K562 (cell line): Measurements from ENCODE around the gene CMSS1. TPM values are rescaled to one million over a fixed set of nuclear protein-coding genes. Genes with fewer than 3 reads are reported as not detected.

Experiments
- ATAC-seq: fragments of 200-7000 bp; cut with Tn5 transposase; 3 replicates; pipeline ENCODE4 v1.9.1; 2020; ENCODE audit warnings: moderate library complexity
- BruUV-seq: library from RNA; stranded (reverse); fragments of 400-500 nt; replicated peaks from 2 replicates; lab custom pipeline; 2021; lab: Mats Ljungman, UMichigan
- CTCF ChIA-PET: fragments of 300-600 bp; formaldehyde crosslinking; extraction: SDS; loops from one replicate; lab custom pipeline; 2021; ENCODE audit warnings: low intra/inter-chr PET ratio; lab: Yijun Ruan, JAX
- POLR2A ChIA-PET: fragments of 300-600, 350-650 bp; sonication (Branson Sonifier 250); formaldehyde crosslinking; extraction: SDS; loops from one replicate; lab custom pipeline; 2021; ENCODE audit warnings: antibody characterized with exemption, inconsistent platforms; lab: Yijun Ruan, JAX
- DNase-seq, 4 experiments: peaks; one replicate each; pipeline versions ENCODE4 v3.0.0 to v3.0.0-alpha.2; 2011 to 2018; ENCODE audit warnings: low spot score in 3 of 4, mixed read lengths in 3 of 4; ENCODE audit errors: extremely low read depth in 1 of 4
- FAIRE-seq: peaks from 2 replicates; lab custom pipeline; 2011; peaks lifted over from hg19 to GRCh38; lab: Jason Lieb, UNC
- H2AFZ ChIP-seq: 2 replicates; pipeline ENCODE4 v1.6.0; 2011; ENCODE audit warnings: low read depth, low read length, control low read depth, inconsistent platforms
- H3K27ac ChIP-seq: fragments of 200-600 bp; 3 replicates; pipeline ENCODE4 v1.8.0; 2011; ENCODE audit warnings: low read depth, mild to moderate bottlenecking, control low read depth, inconsistent platforms, low read length, moderate library complexity, mixed read lengths; ENCODE audit errors: extremely low read depth
- H3K27me3 ChIP-seq, 2 experiments: fragments of 300-600 bp in 1 of 2; 2 replicates in 1 of 2; 3 replicates in 1 of 2; pipeline versions ENCODE4 v1.6.0 to v1.8.0; 2011; ENCODE audit warnings: inconsistent platforms in 2 of 2, low read length in 2 of 2, mild to moderate bottlenecking in 1 of 2, mixed read lengths in 1 of 2, moderate library complexity in 1 of 2; ENCODE audit not compliant: control insufficient read depth in 2 of 2, insufficient read depth in 2 of 2
- H3K36me3 ChIP-seq: fragments of 300-600 bp; 3 replicates; pipeline ENCODE4 v1.8.0; 2011; ENCODE audit warnings: mild to moderate bottlenecking, low read length, inconsistent platforms; ENCODE audit not compliant: control insufficient read depth, insufficient read depth
- H3K4me1 ChIP-seq, 2 experiments: fragments of 200-600 bp in 1 of 2; replicated peaks in 1 of 2; 2 replicates in 1 of 2; 3 replicates in 1 of 2; pipeline versions ENCODE4 v1.5.1 to v1.8.0; 2011; ENCODE audit warnings: inconsistent platforms in 2 of 2, low read length in 2 of 2, mild to moderate bottlenecking in 1 of 2, mixed read lengths in 1 of 2, moderate library complexity in 1 of 2; ENCODE audit not compliant: control insufficient read depth in 2 of 2, insufficient read depth in 2 of 2
- H3K4me2 ChIP-seq: 2 replicates; pipeline ENCODE4 v1.6.1; 2011; ENCODE audit warnings: low read length, control low read depth, inconsistent platforms, mixed read lengths; ENCODE audit not compliant: insufficient read depth
- H3K4me3 ChIP-seq: fragments of 200-600 bp; sonication (generic), shearing (Covaris generic); 2 replicates; pipeline ENCODE4 v1.5.1; 2016; ENCODE audit warnings: control low read depth, inconsistent platforms
- H3K79me2 ChIP-seq: fragments of 200-600 bp; 3 replicates; pipeline ENCODE4 v1.8.0; 2011; ENCODE audit warnings: low read length, inconsistent platforms; ENCODE audit not compliant: control insufficient read depth, insufficient read depth
- H3K9ac ChIP-seq, 2 experiments: 2 replicates each; pipeline versions ENCODE4 v1.6.0 to v1.6.1; 2011; ENCODE audit warnings: low read depth in 2 of 2, low read length in 2 of 2, control low read depth in 1 of 2, inconsistent platforms in 1 of 2, mild to moderate bottlenecking in 1 of 2, mixed read lengths in 1 of 2; ENCODE audit not compliant: insufficient read depth in 1 of 2
- H3K9me1 ChIP-seq: one replicate; pipeline ENCODE4 v1.6.0; 2011; ENCODE audit warnings: inconsistent platforms, mild to moderate bottlenecking, low read length, moderate library complexity; ENCODE audit not compliant: control insufficient read depth, insufficient read depth
- H3K9me3 ChIP-seq: replicated peaks from 2 replicates; pipeline ENCODE4 v1.5.1; 2011; ENCODE audit warnings: low read depth, low read length, inconsistent platforms; ENCODE audit not compliant: control insufficient read depth, insufficient read depth
- H4K20me1 ChIP-seq: replicated peaks from 2 replicates; pipeline ENCODE4 v1.6.1; 2011; ENCODE audit warnings: low read length, inconsistent platforms, mixed read lengths; ENCODE audit not compliant: control insufficient read depth, insufficient read depth
- ATF1 ChIP-seq, 2 experiments: fragments of 450-650 bp in 1 of 2; IDR thresholded peaks; 2 replicates each; pipeline ENCODE4 v1.6.1; 2016; ENCODE audit warnings: missing compliant biosample characterization in 1 of 2, missing genetic modification characterization in 1 of 2
- ATF7 ChIP-seq: fragments of 450-650 bp; IDR thresholded peaks from 2 replicates; pipeline ENCODE4 v1.7.1; 2014; ENCODE audit warnings: mild to moderate bottlenecking, moderate library complexity
- CBX3 ChIP-seq, 2 experiments: IDR thresholded peaks; 1 replicate in 1 of 2; 2 replicates in 1 of 2; pipeline ENCODE4 v1.6.1; 2012; ENCODE audit warnings: inconsistent platforms in 2 of 2, low read length in 2 of 2, borderline replicate concordance in 1 of 2, control low read depth in 1 of 2
- CEBPB ChIP-seq: fragments of 450-650 bp; IDR thresholded peaks from 2 replicates; pipeline ENCODE4 v1.6.1; 2016; ENCODE audit warnings: missing genetic modification characterization, missing compliant biosample characterization
- CREM ChIP-seq: IDR thresholded peaks from 2 replicates; pipeline ENCODE4 v1.6.1; 2014; ENCODE audit warnings: antibody characterized with exemption, low read depth
- CTBP1 ChIP-seq: fragments of 450-650 bp; IDR thresholded peaks from 2 replicates; pipeline ENCODE4 v1.6.1; 2016; ENCODE audit warnings: borderline replicate concordance
- EZH2 ChIP-seq: IDR thresholded peaks from 2 replicates; pipeline ENCODE4 v1.6.1; 2012; ENCODE audit warnings: low read depth, mild to moderate bottlenecking, inconsistent platforms, low read length, borderline replicate concordance
- HDAC8 ChIP-seq: fragments of 450-650 bp; IDR thresholded peaks from 2 replicates; pipeline ENCODE4 v1.6.1; 2016; ENCODE audit warnings: mild to moderate bottlenecking, missing genetic modification characterization, moderate library complexity, missing compliant biosample characterization
- MYNN ChIP-seq, 2 experiments: sonication (generic); formaldehyde crosslinking in 1 of 2; IDR thresholded peaks; 2 replicates each; pipeline versions ENCODE4 v1.5.0 to v1.6.1; 2016 to 2020; ENCODE audit warnings: antibody characterized with exemption in 1 of 2, missing genetic modification reagents in 1 of 2
- PPARD ChIP-seq: fragments of 250-450 bp; sonication (Bioruptor Pico); IDR thresholded peaks from 2 replicates; pipeline ENCODE4 v1.8.0; 2022; ENCODE audit warnings: inconsistent platforms, mild to moderate bottlenecking, moderate library complexity
- SMARCA4 ChIP-seq: fragments of 450-650 bp; IDR thresholded peaks from 2 replicates; pipeline ENCODE4 v1.6.1; 2016
- SOX6 ChIP-seq: fragments of 450-650 bp; IDR thresholded peaks from 2 replicates; pipeline ENCODE4 v1.6.1; 2014; ENCODE audit warnings: mild to moderate bottlenecking
- TEAD1 ChIP-seq, 2 experiments: fragments of 450-650 bp in 1 of 2; sonication (generic) in 1 of 2; formaldehyde crosslinking; IDR thresholded peaks; 2 replicates each; pipeline versions ENCODE4 v1.4.0 to v1.8.0; 2020 to 2022; ENCODE audit warnings: mild to moderate bottlenecking in 2 of 2, missing genetic modification reagents in 1 of 2
- ZEB2 ChIP-seq: fragments of 450-650 bp; IDR thresholded peaks from 2 replicates; pipeline ENCODE4 v1.6.1; 2016
- ZNF282 ChIP-seq: sonication (generic); formaldehyde crosslinking; IDR thresholded peaks from 2 replicates; pipeline ENCODE4 v1.8.1; 2023; ENCODE audit warnings: missing genetic modification reagents
- WGBS: fragments of 100-300 bp; shearing (Covaris generic); methylation state at CpG from one replicate; pipeline ENCODE4 v1.1.6; 2016; ENCODE audit warnings: low coverage, mixed read lengths; ENCODE audit not compliant: insufficient coverage; ENCODE audit errors: missing lambda C conversion rate; 5-methylcytosine and 5-hydroxymethylcytosine counted together
- in situ Hi-C: fragments of 300-500 bp; cut with MboI; formaldehyde crosslinking; loops from 4 replicates; pipeline ENCODE4 v1.15.0; 2018; ENCODE audit warnings: inconsistent platforms, mixed read lengths
- intact Hi-C: fragments of 100-400 bp; cut with micrococcal nuclease; formaldehyde crosslinking; loops from 2 replicates; pipeline ENCODE4 v1.14.2; 2022
- polyA plus RNA-seq, 8 experiments: library from polyadenylated mRNA; depleted of rRNA in 4 of 8; stranded (reverse) in 5 of 8; unstranded in 3 of 8; fragments of >200 nt; fragmentation: Nextera tagmentation in 2 of 8; fragmentation: Illumina TruSeq in 1 of 8; extraction: Ambion mirVana in 2 of 8; extraction: Trizol in 1 of 8; gene quantifications; 2 replicates each; pipeline versions ENCODE4 v1.2.1 to v1.2.3, GENCODE V29; 2011 to 2014; ENCODE audit warnings: inconsistent platforms in 1 of 8, missing spikeins in 1 of 8
- total RNA-seq, 7 experiments: library from RNA; depleted of rRNA in 6 of 7; stranded (reverse); fragments of >200 nt in 6 of 7; fragmentation: Illumina TruSeq in 2 of 7; extraction: Trizol in 2 of 7; gene quantifications; 2 replicates each; pipeline versions ENCODE4 v1.2.1 to v1.2.3, GENCODE V29; 2011 to 2021; ENCODE audit warnings: low replicate concordance in 1 of 7

Gene CMSS1
- total and polyA plus RNA-seq, 9 of the 15 experiments (the other 6 are each of a cell fraction or from before 2014, with no cell fraction given), result 46.9 to 109 (median 72.3) TPM

- TF ChIP-seq PPARD (CRISPR knock-in tag), result no peak
- TF ChIP-seq CBX3 (IDR thresholded peaks at IDR 0.05; ENCODE audit: borderline replicate concordance in 1 of 2, low read length in 2 of 2), result no peak
- no peak for TF ChIP-seq MYNN (IDR thresholded peaks at IDR 0.05)
- no peak for TF ChIP-seq MYNN (CRISPR knock-in tag; IDR thresholded peaks at IDR 0.05)
Measured at GRCh38 chr3:100001526-100002270, 184.0 kb downstream of the CMSS1 start (continued).

- intact Hi-C loops, result loop anchor here (10.0 kb wide), 2 partner anchors 62 to 158 kb away; no protein-coding TSS in a partner anchor
- FAIRE-seq (no peak), DNase-seq (peak in 2 of 4 experiments; percentile 13 to 40), ATAC-seq (peak; percentile 87)
- in situ Hi-C loops, result no loop called here
- no peak overlapping the region for H3K27ac ChIP-seq
- no peak overlapping the region; the same call in 1 of the 2 replicates for H3K4me2 ChIP-seq
- WGBS, result 29% methylated on average over 4 of the region's 4 CpGs
- H3K4me3 ChIP-seq, result no peak overlapping the region
- 0 out of 2 replicates have a peak, but pooled peaks cover 4% of the 10 kb centered on the region for H4K20me1 ChIP-seq
- H3K79me2 ChIP-seq, result no peaks in the 10 kb centered on the region; the same call in 2 of the 3 replicates
- ChIA-PET CTCF (no interaction called here), POLR2A (interaction anchor here (0.8 kb wide), 1 partner anchor 25 kb away, joined by 4 read pairs; no protein-coding TSS in a partner anchor)
- no peaks in the 10 kb centered on the region for H3K9me3 ChIP-seq
- H3K36me3 ChIP-seq, result no peaks in the 10 kb centered on the region
- BruUV-seq, result no TSS peak
- H3K9ac ChIP-seq, result no peak overlapping the region
- H3K9me1 ChIP-seq, result no peaks in the 10 kb centered on the region
- peaks cover 0 to 7% of the 10 kb centered on the region in 2 experiments; a peak in 2 of 5 replicates for H3K4me1 ChIP-seq
- H2AFZ ChIP-seq, result no peak overlapping the region
- no peaks in the 10 kb centered on the region for H3K27me3 ChIP-seq
- TF ChIP-seq ZNF282 (CRISPR knock-in tag) (no peak), CTBP1 (peak; percentile 91), ZEB2 (peak; percentile 95), HDAC8 (tag) (no peak), SMARCA4 (peak; percentile 33; the same call in 1 of the 2 replicates), SOX6 (peak; percentile 88), EZH2 (no peak), TEAD1 (CRISPR knock-in tag; IDR thresholded peaks at IDR 0.05) (peak in 1 of 2 experiments; percentile 37; a peak in 1 of 4 replicates), ATF1 (CRISPR knock-in tag; IDR thresholded peaks at IDR 0.05) (no peak), ATF1 (tag; IDR thresholded peaks at IDR 0.05) (peak; percentile 44; the same call in 1 of the 2 replicates), CREM (peak; percentile 76), CEBPB (peak; percentile 91), ATF7 (peak; percentile 98)
Measured at GRCh38 chr3:100002599-100003350, 185.1 kb downstream of the CMSS1 start.
